ENCODE measurements around the gene TECPR2. TPM values are rescaled to one million over a fixed set of nuclear protein-coding genes. Genes with fewer than 3 reads are reported as not detected.
"Not testable (repeated sequence)": the region's sequence is repeated elsewhere in the genome, so short reads cannot be mapped to it uniquely, and the experiment has no call there.

TECPR2 gene
- total and polyA plus RNA-seq, 2 experiments from 2014 or later: 9.2 to 37.4 TPM

GRCh38 chr14:102320671-102321455 is 41.9 kb upstream of the TECPR2 start:
- peak overlapping the region; percentile 92 for H3K27ac ChIP-seq
- no peak for TF ChIP-seq CTCF (IDR thresholded peaks at IDR 0.05; ENCODE audit: low read depth, low read length)
- no peaks in the 10 kb centered on the region for H3K27me3 ChIP-seq
- no peak for DNase-seq (ENCODE audit: low read depth in 1 of 2, low spot score in 1 of 2)
- H3K4me1 ChIP-seq (ENCODE audit: low read depth): peaks cover 8% of the 10 kb centered on the region
- H3K4me3 ChIP-seq: peak overlapping the region; percentile 73
- H3K36me3 ChIP-seq: peaks cover 3% of the 10 kb centered on the region
- H3K9me3 ChIP-seq (ENCODE audit: low read depth): no peaks in the 10 kb centered on the region

GRCh38 chr14:102321456-102322422 is 41.0 kb upstream of the TECPR2 start:
- Histone ChIP-seq H3K4me1 (ENCODE audit: low read depth) (peaks cover 4% of the 10 kb centered on the region), H3K36me3 (peaks cover 4% of the 10 kb centered on the region), H3K9me3 (ENCODE audit: low read depth) (no peaks in the 10 kb centered on the region), H3K27ac (no peak overlapping the region), H3K4me3 (no peak overlapping the region), H3K27me3 (no peaks in the 10 kb centered on the region)
- no peak for TF ChIP-seq CTCF (IDR thresholded peaks at IDR 0.05; ENCODE audit: low read depth, low read length)
- no peak for DNase-seq (ENCODE audit: low read depth in 1 of 2, low spot score in 1 of 2)

- peaks cover 4% of the 10 kb centered on the region for H3K4me1 ChIP-seq (ENCODE audit: low read depth)
- no peaks in the 10 kb centered on the region for H3K9me3 ChIP-seq (ENCODE audit: low read depth)
- H3K27me3 ChIP-seq: no peaks in the 10 kb centered on the region
- H3K36me3 ChIP-seq: peaks cover 4% of the 10 kb centered on the region
- no peak overlapping the region for H3K4me3 ChIP-seq
- peak; percentile 37 to 90 for DNase-seq (ENCODE audit: low read depth in 1 of 2, low spot score in 1 of 2)
- no peak overlapping the region for H3K27ac ChIP-seq
- peak; percentile 74 for TF ChIP-seq CTCF (IDR thresholded peaks at IDR 0.05; ENCODE audit: low read depth, low read length)
Measured at GRCh38 chr14:102323102-102323501, 39.6 kb upstream of the TECPR2 start.

- no peaks in the 10 kb centered on the region for H3K4me1 ChIP-seq (ENCODE audit: low read depth)
- no peak overlapping the region for H3K4me3 ChIP-seq
- H3K36me3 ChIP-seq: peaks cover 4% of the 10 kb centered on the region
- H3K27me3 ChIP-seq: no peaks in the 10 kb centered on the region
- no peak for TF ChIP-seq CTCF (IDR thresholded peaks at IDR 0.05; ENCODE audit: low read depth, low read length)
- no peak for DNase-seq (ENCODE audit: low read depth in 1 of 2, low spot score in 1 of 2)
- no peak overlapping the region for H3K27ac ChIP-seq
- H3K9me3 ChIP-seq (ENCODE audit: low read depth): no peaks in the 10 kb centered on the region
Measured at GRCh38 chr14:102325791-102326345, 36.9 kb upstream of the TECPR2 start.

GRCh38 chr14:102326583-102326982 is 36.2 kb upstream of the TECPR2 start:
- no peaks in the 10 kb centered on the region for H3K9me3 ChIP-seq (ENCODE audit: low read depth)
- TF ChIP-seq CTCF (IDR thresholded peaks at IDR 0.05; ENCODE audit: low read depth, low read length): no peak
- H3K27ac ChIP-seq: no peak overlapping the region
- no peaks in the 10 kb centered on the region for H3K27me3 ChIP-seq
- no peak overlapping the region for H3K4me3 ChIP-seq
- no peak for DNase-seq (ENCODE audit: low read depth in 1 of 2, low spot score in 1 of 2)
- H3K36me3 ChIP-seq: peaks cover 7% of the 10 kb centered on the region
- H3K4me1 ChIP-seq (ENCODE audit: low read depth): no peaks in the 10 kb centered on the region

- H3K9me3 ChIP-seq (ENCODE audit: low read depth); H3K27ac ChIP-seq; H3K4me3 ChIP-seq; H3K4me1 ChIP-seq (ENCODE audit: low read depth); H3K27me3 ChIP-seq; DNase-seq (ENCODE audit: low read depth in 1 of 2, low spot score in 1 of 2): not testable (repeated sequence)
- peaks cover 17% of the 10 kb centered on the region for H3K36me3 ChIP-seq
Measured at GRCh38 chr14:102329381-102329780, 33.4 kb upstream of the TECPR2 start.

Data from cardiac muscle cell (in vitro differentiated cells and primary cell).